HG02571 (cell line): ENCODE data around the gene KCNH2.

Experiments used
- ATAC-seq: cut with Tn5 transposase; IDR thresholded peaks from one replicate; pipeline ENCODE4 v1.9.1; 2021; ENCODE audit warnings: mild to moderate bottlenecking, moderate library complexity; ENCODE audit not compliant: unreplicated experiment

Gene KCNH2

GRCh38 chr7:150962553-150963399, 15.3 kb downstream of the KCNH2 start:
- no peak for ATAC-seq

- no peak for ATAC-seq
Observed at GRCh38 chr7:150962290-150962552, 15.9 kb downstream of the KCNH2 start.

- no peak for ATAC-seq
Observed at GRCh38 chr7:150961510-150962289, 16.4 kb downstream of the KCNH2 start.

GRCh38 chr7:150959739-150960734, 18.1 kb downstream of the KCNH2 start:
- no peak for ATAC-seq

- no peak for ATAC-seq
Observed at GRCh38 chr7:150959081-150959480, 19.0 kb downstream of the KCNH2 start.

- no peak for ATAC-seq
Observed at GRCh38 chr7:150958597-150958996, 19.5 kb downstream of the KCNH2 start.

- no peak for ATAC-seq
Observed at GRCh38 chr7:150958062-150958552, 20.0 kb downstream of the KCNH2 start.

GRCh38 chr7:150957133-150958020, 20.7 kb downstream of the KCNH2 start:
- no peak for ATAC-seq

- ATAC-seq, result no peak
Observed at GRCh38 chr7:150956395-150957132, 21.6 kb downstream of the KCNH2 start.

GRCh38 chr7:150955519-150956394, 22.4 kb downstream of the KCNH2 start:
- ATAC-seq, result no peak

- no peak for ATAC-seq
Observed at GRCh38 chr7:150954986-150955518, 23.1 kb downstream of the KCNH2 start.

- ATAC-seq, result no peak
Observed at GRCh38 chr7:150954201-150954985, 23.7 kb downstream of the KCNH2 start.

- no peak for ATAC-seq
Observed at GRCh38 chr7:150953061-150953997, 24.8 kb downstream of the KCNH2 start.

GRCh38 chr7:150952331-150953050, 25.6 kb downstream of the KCNH2 start:
- ATAC-seq, result no peak

- no peak for ATAC-seq
Observed at GRCh38 chr7:150951521-150951920, 26.6 kb downstream of the KCNH2 start.

- ATAC-seq, result no peak
Observed at GRCh38 chr7:150951181-150951520, 27.0 kb downstream of the KCNH2 start.
